Neural progenitor cell (in vitro differentiated cells): Measurements from ENCODE around the gene YDJC. TPM values are rescaled to one million over a fixed set of nuclear protein-coding genes. Genes with fewer than 3 reads are reported as not detected.

ENCODE experiments used
- DNase-seq: peaks from one replicate; pipeline ENCODE4 v3.0.0-alpha.2; 2016; ENCODE audit warnings: low spot score
- H2AFZ ChIP-seq: fragments of 200-600 bp; sonication (generic); replicated peaks from 2 replicates; pipeline ENCODE4 v1.6.1; 2016; ENCODE audit warnings: antibody characterized with exemption
- H3F3A ChIP-seq: fragments of 200-600 bp; sonication (generic); 2 replicates; pipeline ENCODE4 v1.6.1; 2016; ENCODE audit warnings: antibody characterized with exemption, low read depth
- H3K27ac ChIP-seq: fragments of 200-600 bp; sonication (generic); 2 replicates; pipeline ENCODE4 v1.5.1; 2016; ENCODE audit warnings: mild to moderate bottlenecking
- H3K27me3 ChIP-seq: fragments of 200-600 bp; sonication (generic); 2 replicates; pipeline ENCODE4 v1.6.1; 2016; ENCODE audit warnings: mild to moderate bottlenecking, moderate library complexity
- H3K36me3 ChIP-seq: fragments of 200-600 bp; sonication (generic); 2 replicates; pipeline ENCODE4 v1.5.1; 2016
- H3K4me1 ChIP-seq: fragments of 200-600 bp; sonication (generic); 2 replicates; pipeline ENCODE4 v1.6.1; 2016; ENCODE audit warnings: mixed run types
- H3K4me2 ChIP-seq: fragments of 200-600 bp; sonication (generic); 2 replicates; pipeline ENCODE4 v1.6.1; 2016
- H3K4me3 ChIP-seq: fragments of 200-600 bp; sonication (generic); 2 replicates; pipeline ENCODE4 v1.5.1; 2016
- H3K79me2 ChIP-seq: fragments of 200-600 bp; sonication (generic); 2 replicates; pipeline ENCODE4 v1.6.1; 2016; ENCODE audit warnings: low read depth
- H3K9ac ChIP-seq: fragments of 200-600 bp; sonication (generic); 2 replicates; pipeline ENCODE4 v1.6.1; 2016
- H3K9me3 ChIP-seq: fragments of 200-600 bp; sonication (generic); 2 replicates; pipeline ENCODE4 v1.5.1; 2016; ENCODE audit warnings: low read depth
- H4K20me1 ChIP-seq: fragments of 200-600 bp; sonication (generic); 2 replicates; pipeline ENCODE4 v1.6.1; 2016; ENCODE audit warnings: low read depth
- H3K27ac Mint-ChIP-seq: 3 replicates; pipeline ENCODE4 v1.8.0; 2021; ENCODE audit warnings: mixed read lengths
- H3K27me3 Mint-ChIP-seq: 2 replicates; pipeline ENCODE4 v1.8.0; 2022; ENCODE audit warnings: low read depth, mild to moderate bottlenecking, inconsistent platforms, moderate library complexity, mixed read lengths; ENCODE audit not compliant: insufficient read depth
- H3K36me3 Mint-ChIP-seq: 3 replicates; pipeline ENCODE4 v1.8.0; 2021; ENCODE audit warnings: mixed read lengths
- H3K4me1 Mint-ChIP-seq: 3 replicates; pipeline ENCODE4 v1.8.0; 2021; ENCODE audit warnings: mixed read lengths
- H3K4me3 Mint-ChIP-seq: 3 replicates; pipeline ENCODE4 v1.8.0; 2021; ENCODE audit warnings: mild to moderate bottlenecking, moderate library complexity, mixed read lengths
- H3K9me3 Mint-ChIP-seq: 3 replicates; pipeline ENCODE4 v1.8.0; 2020; ENCODE audit warnings: mixed read lengths
- EZH2 ChIP-seq: fragments of 200-600 bp; sonication (generic); IDR thresholded peaks from 2 replicates; pipeline ENCODE4 v1.6.1; 2017; ENCODE audit warnings: antibody characterized with exemption, mild to moderate bottlenecking, moderate library complexity
- EZH2phosphoT487 ChIP-seq: fragments of 200-600 bp; sonication (generic); IDR thresholded peaks from 2 replicates; pipeline ENCODE4 v1.6.1; 2017; ENCODE audit warnings: antibody characterized with exemption
- total RNA-seq: library from RNA; depleted of rRNA; stranded (reverse); fragments of >200 nt; gene quantifications from 2 replicates; pipeline ENCODE4 v1.2.3, GENCODE V29; 2015; ENCODE audit warnings: low replicate concordance
- TF ChIP-seq, protein P1 (sequence below): fragments of 200-600 bp; sonication (generic); IDR thresholded peaks from 2 replicates; pipeline ENCODE4 v1.5.1; 2017; ENCODE audit warnings: antibody characterized with exemption, mild to moderate bottlenecking

Gene YDJC
- total RNA-seq, 1 donor from 2014 or later = 4.8 TPM

DNA sequence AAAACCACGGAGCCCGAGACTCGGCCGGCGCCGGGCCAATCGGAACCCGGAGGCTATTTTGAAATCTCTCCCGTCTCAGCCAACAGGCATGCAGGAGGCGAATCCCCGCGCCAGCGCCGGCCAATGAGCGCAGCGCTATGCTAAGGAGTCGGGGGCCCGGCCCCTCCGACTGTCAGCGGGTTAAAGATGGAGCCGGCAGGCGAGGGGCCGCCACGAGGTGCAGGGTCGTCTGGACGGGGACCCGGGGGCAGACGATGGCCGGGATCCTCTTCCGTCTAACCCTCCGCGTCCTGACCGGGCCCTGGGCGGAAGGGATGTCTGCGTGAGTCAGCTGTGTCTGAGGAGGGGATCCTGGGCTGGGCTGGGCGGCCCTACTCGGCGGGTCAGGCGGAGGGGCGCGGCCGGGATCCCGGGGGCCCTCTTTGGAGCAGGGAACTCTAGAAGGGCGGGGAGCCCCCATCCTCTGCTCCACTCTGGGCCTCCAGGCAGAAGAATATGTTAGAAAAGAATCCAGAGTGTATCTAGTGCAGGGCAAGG, 22.3 kb upstream of the YDJC start:
- H3K36me3 ChIP-seq = no peaks in the 10 kb centered on the region
- peaks cover 20% of the 10 kb centered on the region for H3K4me1 ChIP-seq
- H3K9me3 ChIP-seq = no peaks in the 10 kb centered on the region
- Mint-ChIP-seq H3K36me3 (peaks cover 5% of the 10 kb centered on the region), H3K4me1 (peaks cover 29% of the 10 kb centered on the region), H3K4me3 (peak overlapping the region; percentile 93), H3K27ac (peak overlapping the region; percentile 96), H3K9me3 (no peaks in the 10 kb centered on the region), H3K27me3 (peaks cover 12% of the 10 kb centered on the region)
- peak overlapping the region; percentile 92 for H3K4me2 ChIP-seq
- H3K4me3 ChIP-seq = peak overlapping the region; percentile 72
- H3K79me2 ChIP-seq = peaks cover 25% of the 10 kb centered on the region
- peak overlapping the region; percentile 6 for H3K27ac ChIP-seq
- peaks cover 29% of the 10 kb centered on the region for H4K20me1 ChIP-seq
- TF ChIP-seq EZH2phosphoT487 = no peak
- TF ChIP-seq EZH2 = no peak
- TF ChIP-seq, protein P1, sequence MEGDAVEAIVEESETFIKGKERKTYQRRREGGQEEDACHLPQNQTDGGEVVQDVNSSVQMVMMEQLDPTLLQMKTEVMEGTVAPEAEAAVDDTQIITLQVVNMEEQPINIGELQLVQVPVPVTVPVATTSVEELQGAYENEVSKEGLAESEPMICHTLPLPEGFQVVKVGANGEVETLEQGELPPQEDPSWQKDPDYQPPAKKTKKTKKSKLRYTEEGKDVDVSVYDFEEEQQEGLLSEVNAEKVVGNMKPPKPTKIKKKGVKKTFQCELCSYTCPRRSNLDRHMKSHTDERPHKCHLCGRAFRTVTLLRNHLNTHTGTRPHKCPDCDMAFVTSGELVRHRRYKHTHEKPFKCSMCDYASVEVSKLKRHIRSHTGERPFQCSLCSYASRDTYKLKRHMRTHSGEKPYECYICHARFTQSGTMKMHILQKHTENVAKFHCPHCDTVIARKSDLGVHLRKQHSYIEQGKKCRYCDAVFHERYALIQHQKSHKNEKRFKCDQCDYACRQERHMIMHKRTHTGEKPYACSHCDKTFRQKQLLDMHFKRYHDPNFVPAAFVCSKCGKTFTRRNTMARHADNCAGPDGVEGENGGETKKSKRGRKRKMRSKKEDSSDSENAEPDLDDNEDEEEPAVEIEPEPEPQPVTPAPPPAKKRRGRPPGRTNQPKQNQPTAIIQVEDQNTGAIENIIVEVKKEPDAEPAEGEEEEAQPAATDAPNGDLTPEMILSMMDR = no peak
- H3F3A ChIP-seq = peaks cover 60% of the 10 kb centered on the region
- H3K27me3 ChIP-seq = no peaks in the 10 kb centered on the region
- H2AFZ ChIP-seq = peak overlapping the region; percentile 90
- peak overlapping the region; percentile 22 for H3K9ac ChIP-seq
- peak; percentile 96 for DNase-seq

DNA sequence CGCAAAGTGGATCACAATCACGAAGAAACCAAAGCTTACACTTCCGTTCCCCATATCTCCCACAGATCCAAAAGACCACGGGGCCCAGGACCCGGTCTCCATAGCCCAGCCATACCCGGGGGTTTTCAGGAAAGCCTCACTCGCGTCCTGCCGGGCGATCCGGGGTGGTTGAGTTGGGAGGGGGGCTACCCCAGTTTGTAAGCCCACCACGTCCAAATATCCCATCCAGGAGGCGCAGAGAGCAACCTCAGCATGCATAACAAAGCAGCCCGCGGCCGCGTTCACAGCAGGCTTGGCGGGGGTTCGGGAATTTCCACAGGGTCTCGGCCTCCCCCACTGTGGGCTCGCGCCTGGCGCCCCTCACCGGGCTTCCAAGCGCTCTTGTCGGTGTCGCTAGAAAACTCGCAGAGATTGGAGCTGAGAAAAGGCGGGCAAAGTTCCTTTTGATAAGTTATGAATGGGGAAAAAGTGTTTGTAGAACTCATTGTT, 21.7 kb upstream of the YDJC start:
- Mint-ChIP-seq H3K36me3 (peaks cover 5% of the 10 kb centered on the region), H3K4me3 (peak overlapping the region; percentile 93), H3K27me3 (peaks cover 12% of the 10 kb centered on the region), H3K27ac (peak overlapping the region; percentile 96), H3K4me1 (peaks cover 28% of the 10 kb centered on the region), H3K9me3 (no peaks in the 10 kb centered on the region)
- Histone ChIP-seq H3K4me3 (peak overlapping the region; percentile 72), H3K4me1 (peaks cover 20% of the 10 kb centered on the region), H3F3A (peaks cover 55% of the 10 kb centered on the region), H3K9me3 (no peaks in the 10 kb centered on the region), H4K20me1 (peaks cover 25% of the 10 kb centered on the region), H3K9ac (peak overlapping the region; percentile 40), H3K27ac (peak overlapping the region; percentile 22), H3K27me3 (no peaks in the 10 kb centered on the region), H3K36me3 (no peaks in the 10 kb centered on the region), H3K4me2 (peak overlapping the region; percentile 92), H2AFZ (peak overlapping the region; percentile 90), H3K79me2 (peaks cover 25% of the 10 kb centered on the region)
- TF ChIP-seq EZH2 = no peak
- no peak for TF ChIP-seq EZH2phosphoT487
- TF ChIP-seq, protein P1 = no peak
- DNase-seq = peak; percentile 71

DNA sequence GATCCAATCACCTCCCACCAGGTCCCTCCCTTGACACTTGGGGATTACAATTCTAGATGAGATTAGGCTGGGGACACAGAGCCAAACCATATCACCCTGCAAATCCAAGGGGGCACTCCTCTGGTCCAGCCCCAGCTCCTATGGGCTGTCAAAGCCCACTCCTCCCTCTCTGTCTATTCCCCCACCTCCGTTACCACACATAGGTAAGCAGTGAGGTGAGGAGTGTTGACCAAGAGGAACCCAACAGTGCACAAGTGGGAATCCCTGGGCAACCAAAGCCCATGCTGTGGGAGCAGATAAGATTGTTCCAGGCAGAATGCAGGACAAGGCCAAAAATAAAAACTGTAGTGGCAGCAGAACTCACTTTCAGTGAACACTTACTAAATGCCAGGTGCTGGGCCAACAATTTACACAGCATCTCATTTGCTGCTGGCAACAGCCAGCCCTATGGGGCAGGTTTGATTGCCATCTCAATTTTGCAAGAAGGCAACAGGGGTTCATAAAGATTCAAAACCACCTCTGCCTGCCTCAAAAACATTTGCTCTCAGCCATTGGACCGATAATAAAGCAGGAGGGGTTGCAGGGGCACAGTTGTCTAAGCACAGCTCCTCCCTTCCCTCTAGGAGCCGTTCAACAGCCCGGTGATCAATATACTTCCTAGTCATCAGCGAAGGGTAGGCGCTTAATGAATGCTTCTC, 21.1 kb upstream of the YDJC start:
- peaks cover 8% of the 10 kb centered on the region for H3K27me3 Mint-ChIP-seq
- Histone ChIP-seq H4K20me1 (peaks cover 28% of the 10 kb centered on the region), H3K9ac (peak overlapping the region; percentile 40), H3K27me3 (no peaks in the 10 kb centered on the region), H2AFZ (peak overlapping the region; percentile 90), H3K27ac (peak overlapping the region; percentile 22), H3K9me3 (no peaks in the 10 kb centered on the region), H3F3A (peaks cover 54% of the 10 kb centered on the region), H3K79me2 (peaks cover 25% of the 10 kb centered on the region), H3K4me3 (peak overlapping the region; percentile 72), H3K36me3 (no peaks in the 10 kb centered on the region), H3K4me2 (peak overlapping the region; percentile 92), H3K4me1 (peaks cover 20% of the 10 kb centered on the region)
- peak overlapping the region; percentile 93 for H3K4me3 Mint-ChIP-seq
- TF ChIP-seq, protein P1 = no peak
- no peak for TF ChIP-seq EZH2
- peaks cover 28% of the 10 kb centered on the region for H3K4me1 Mint-ChIP-seq
- peak; percentile 48 for DNase-seq
- no peaks in the 10 kb centered on the region for H3K9me3 Mint-ChIP-seq
- H3K27ac Mint-ChIP-seq = peak overlapping the region; percentile 96
- H3K36me3 Mint-ChIP-seq = peaks cover 5% of the 10 kb centered on the region
